GM12878 (cell line): Measurements from ENCODE around the gene TEPSIN. TPM values are rescaled to one million over a fixed set of nuclear protein-coding genes. Genes with fewer than 3 reads are reported as not detected.

Source experiments
- CBFB ChIP-seq: IDR thresholded peaks from 2 replicates; pipeline ENCODE4 v1.6.1; 2016; ENCODE audit warnings: antibody characterized with exemption, low read depth
- CEBPZ ChIP-seq: fragments of 150-350 bp; IDR thresholded peaks from 2 replicates; pipeline ENCODE4 v1.6.1; 2016; ENCODE audit warnings: low read depth, low read length
- EGR1 ChIP-seq, 2 experiments: IDR thresholded peaks; 1 replicate in 1 of 2; 2 replicates in 1 of 2; pipeline ENCODE4 v1.6.1; 2011 to 2012; ENCODE audit warnings: low read depth in 2 of 2, low read length in 2 of 2, borderline replicate concordance in 1 of 2, mild to moderate bottlenecking in 1 of 2, moderate library complexity in 1 of 2
- FOXK2 ChIP-seq: fragments of 450-650 bp; IDR thresholded peaks from 2 replicates; pipeline ENCODE4 v1.6.1; 2017; ENCODE audit warnings: mild to moderate bottlenecking, moderate library complexity
- GABPA ChIP-seq: IDR thresholded peaks from 2 replicates; pipeline ENCODE4 v1.6.1; 2014; ENCODE audit warnings: antibody characterized with exemption, low read depth, mild to moderate bottlenecking, inconsistent platforms
- HDAC2 ChIP-seq: fragments of 200-600 bp; sonication (generic); IDR thresholded peaks from 2 replicates; pipeline ENCODE4 v1.6.1; 2017
- IKZF1 ChIP-seq: fragments of 450-650 bp; conservative IDR thresholded peaks from 2 replicates; pipeline ENCODE4 v1.6.1; 2017; ENCODE audit warnings: antibody characterized with exemption, mild to moderate bottlenecking
- IRF3 ChIP-seq: fragments of 450-650 bp; IDR thresholded peaks from 2 replicates; pipeline ENCODE4 v1.6.1; 2014; ENCODE audit warnings: mild to moderate bottlenecking
- LARP7 ChIP-seq: fragments of 450-650 bp; IDR thresholded peaks from 2 replicates; pipeline ENCODE4 v1.6.1; 2017; ENCODE audit warnings: mild to moderate bottlenecking
- MEF2A ChIP-seq: IDR thresholded peaks from 2 replicates; pipeline ENCODE4 v1.6.1; 2011; ENCODE audit warnings: low read depth, mild to moderate bottlenecking, low read length, moderate library complexity; ENCODE audit not compliant: insufficient read depth
- MEF2B ChIP-seq: fragments of 450-650 bp; IDR thresholded peaks from 2 replicates; pipeline ENCODE4 v1.6.1; 2018; ENCODE audit warnings: mild to moderate bottlenecking, moderate library complexity; ENCODE audit not compliant: partially characterized antibody, poor library complexity, severe bottlenecking
- MXI1 ChIP-seq: fragments of 150-350 bp; IDR thresholded peaks from 2 replicates; pipeline ENCODE4 v1.6.1; 2011; ENCODE audit warnings: low read depth, mild to moderate bottlenecking, inconsistent platforms, low read length, improper control_type of control experiment
- NRF1 ChIP-seq: conservative IDR thresholded peaks from 2 replicates; pipeline ENCODE4 v1.6.1; 2011; ENCODE audit warnings: mild to moderate bottlenecking, low read depth, low read length, improper control_type of control experiment
- POLR2AphosphoS2 ChIP-seq: IDR thresholded peaks from 2 replicates; pipeline ENCODE4 v1.6.1; 2011; ENCODE audit warnings: low read depth, mild to moderate bottlenecking, low read length, improper control_type of control experiment, moderate library complexity
- RAD21 ChIP-seq: IDR thresholded peaks from 2 replicates; pipeline ENCODE4 v1.6.1; 2011; ENCODE audit warnings: mild to moderate bottlenecking, low read depth, low read length, moderate library complexity; ENCODE audit not compliant: insufficient read depth
- RUNX3 ChIP-seq: IDR thresholded peaks from 2 replicates; pipeline ENCODE4 v1.6.1; 2012; ENCODE audit warnings: low read length, inconsistent platforms
- SIN3A ChIP-seq: IDR thresholded peaks from 2 replicates; pipeline ENCODE4 v1.6.1; 2012; ENCODE audit warnings: low read depth, low read length, improper control_type of control experiment
- SKIL ChIP-seq: fragments of 450-650 bp; IDR thresholded peaks from 2 replicates; pipeline ENCODE4 v1.6.1; 2017; ENCODE audit warnings: mild to moderate bottlenecking, low read depth, inconsistent platforms; ENCODE audit not compliant: poor library complexity, severe bottlenecking
- SP1 ChIP-seq: IDR thresholded peaks from one replicate; pipeline ENCODE4 v1.6.1; 2011; ENCODE audit warnings: low read depth, low read length
- USF1 ChIP-seq: IDR thresholded peaks from 2 replicates; pipeline ENCODE4 v1.6.1; 2011; ENCODE audit warnings: borderline replicate concordance, low read depth, mild to moderate bottlenecking, moderate library complexity, mixed read lengths, low read length; ENCODE audit not compliant: insufficient read depth; ENCODE audit errors: extremely low read length
- ZNF24 ChIP-seq: fragments of 450-650 bp; IDR thresholded peaks from 2 replicates; pipeline ENCODE4 v1.6.1; 2017; ENCODE audit warnings: antibody characterized with exemption, mild to moderate bottlenecking
- ZSCAN29 ChIP-seq: fragments of 450-650 bp; IDR thresholded peaks from 2 replicates; pipeline ENCODE4 v1.6.1; 2017; ENCODE audit warnings: mild to moderate bottlenecking, moderate library complexity
- polyA plus RNA-seq, 11 experiments: library from polyadenylated mRNA; depleted of rRNA in 4 of 11; unstranded in 6 of 11; stranded (reverse) in 5 of 11; fragments of >200 nt; fragmentation: Nextera tagmentation in 4 of 11; fragmentation: Illumina TruSeq in 1 of 11; extraction: Ambion mirVana in 4 of 11; extraction: Trizol in 1 of 11; gene quantifications; 1 replicate in 1 of 11; 2 replicates in 10 of 11; pipeline versions ENCODE4 v1.2.1 to v1.2.3, GENCODE V29; 2011 to 2016; ENCODE audit warnings: inconsistent platforms in 2 of 11, missing spikeins in 2 of 11, low read depth in 1 of 11
- total RNA-seq, 4 experiments: library from RNA; depleted of rRNA in 3 of 4; stranded (reverse); fragments of >200 nt in 3 of 4; fragmentation: Illumina TruSeq in 1 of 4; extraction: Trizol in 1 of 4; gene quantifications; 2 replicates each; pipeline versions ENCODE4 v1.2.1 to v1.2.3, GENCODE V29; 2013 to 2021

The TEPSIN gene
- total and polyA plus RNA-seq, 10 of the 15 experiments (the other 5 are each of a cell fraction or from before 2014, with no cell fraction given): 0.87 to 36.7 (median 5.3) TPM

- TF ChIP-seq CEBPZ: no peak
- TF ChIP-seq ZNF24: no peak
- no peak for TF ChIP-seq SP1
- TF ChIP-seq CBFB: no peak
- TF ChIP-seq ZSCAN29: no peak
- no peak for TF ChIP-seq LARP7
- no peak for TF ChIP-seq GABPA
- TF ChIP-seq MXI1: no peak
- TF ChIP-seq HDAC2: no peak
- no peak for TF ChIP-seq MEF2B
- TF ChIP-seq IKZF1: no peak
- TF ChIP-seq MEF2A: no peak
- no peak for TF ChIP-seq POLR2AphosphoS2
- no peak for TF ChIP-seq USF1
- 0 out of 2 replicates have a peak, but pooled peaks have one; percentile 25 for TF ChIP-seq SIN3A
- TF ChIP-seq NRF1: no peak
- peak; percentile 12; the same call in 1 of the 2 replicates for TF ChIP-seq FOXK2
- TF ChIP-seq SKIL: no peak
- no peak for TF ChIP-seq RUNX3
- peak; percentile 79 for TF ChIP-seq RAD21
- no peak for TF ChIP-seq IRF3
- no peak for TF ChIP-seq EGR1 (IDR thresholded peaks at IDR 0.05; ENCODE audit: borderline replicate concordance in 1 of 2, low read depth in 2 of 2, low read length in 2 of 2)
These were observed 3.0 kb upstream of the TEPSIN start (continued) for GRCh38 chr17:81241648-81242420.
